K562 (cell line): Measurements from ENCODE around the gene CACNB1. TPM values are rescaled to one million over a fixed set of nuclear protein-coding genes. Genes with fewer than 3 reads are reported as not detected.

Experiments
- ATAC-seq: fragments of 200-7000 bp; cut with Tn5 transposase; 3 replicates; pipeline ENCODE4 v1.9.1; 2020; ENCODE audit warnings: moderate library complexity
- BruUV-seq: library from RNA; stranded (reverse); fragments of 400-500 nt; replicated peaks from 2 replicates; lab custom pipeline; 2021; lab: Mats Ljungman, UMichigan
- CTCF ChIA-PET: fragments of 300-600 bp; formaldehyde crosslinking; extraction: SDS; loops from one replicate; lab custom pipeline; 2021; ENCODE audit warnings: low intra/inter-chr PET ratio; lab: Yijun Ruan, JAX
- POLR2A ChIA-PET: fragments of 300-600, 350-650 bp; sonication (Branson Sonifier 250); formaldehyde crosslinking; extraction: SDS; loops from one replicate; lab custom pipeline; 2021; ENCODE audit warnings: antibody characterized with exemption, inconsistent platforms; lab: Yijun Ruan, JAX
- DNase-seq, 4 experiments: peaks; one replicate each; pipeline versions ENCODE4 v3.0.0 to v3.0.0-alpha.2; 2011 to 2018; ENCODE audit warnings: low spot score in 3 of 4, mixed read lengths in 3 of 4; ENCODE audit errors: extremely low read depth in 1 of 4
- FAIRE-seq: peaks from 2 replicates; lab custom pipeline; 2011; peaks lifted over from hg19 to GRCh38; lab: Jason Lieb, UNC
- H2AFZ ChIP-seq: 2 replicates; pipeline ENCODE4 v1.6.0; 2011; ENCODE audit warnings: low read depth, low read length, control low read depth, inconsistent platforms
- H3K27ac ChIP-seq: fragments of 200-600 bp; 3 replicates; pipeline ENCODE4 v1.8.0; 2011; ENCODE audit warnings: low read depth, mild to moderate bottlenecking, control low read depth, inconsistent platforms, low read length, moderate library complexity, mixed read lengths; ENCODE audit errors: extremely low read depth
- H3K27me3 ChIP-seq, 2 experiments: fragments of 300-600 bp in 1 of 2; 2 replicates in 1 of 2; 3 replicates in 1 of 2; pipeline versions ENCODE4 v1.6.0 to v1.8.0; 2011; ENCODE audit warnings: inconsistent platforms in 2 of 2, low read length in 2 of 2, mild to moderate bottlenecking in 1 of 2, mixed read lengths in 1 of 2, moderate library complexity in 1 of 2; ENCODE audit not compliant: control insufficient read depth in 2 of 2, insufficient read depth in 2 of 2
- H3K36me3 ChIP-seq: fragments of 300-600 bp; 3 replicates; pipeline ENCODE4 v1.8.0; 2011; ENCODE audit warnings: mild to moderate bottlenecking, low read length, inconsistent platforms; ENCODE audit not compliant: control insufficient read depth, insufficient read depth
- H3K4me1 ChIP-seq, 2 experiments: fragments of 200-600 bp in 1 of 2; replicated peaks in 1 of 2; 2 replicates in 1 of 2; 3 replicates in 1 of 2; pipeline versions ENCODE4 v1.5.1 to v1.8.0; 2011; ENCODE audit warnings: inconsistent platforms in 2 of 2, low read length in 2 of 2, mild to moderate bottlenecking in 1 of 2, mixed read lengths in 1 of 2, moderate library complexity in 1 of 2; ENCODE audit not compliant: control insufficient read depth in 2 of 2, insufficient read depth in 2 of 2
- H3K4me2 ChIP-seq: 2 replicates; pipeline ENCODE4 v1.6.1; 2011; ENCODE audit warnings: low read length, control low read depth, inconsistent platforms, mixed read lengths; ENCODE audit not compliant: insufficient read depth
- H3K4me3 ChIP-seq: fragments of 200-600 bp; sonication (generic), shearing (Covaris generic); 2 replicates; pipeline ENCODE4 v1.5.1; 2016; ENCODE audit warnings: control low read depth, inconsistent platforms
- H3K79me2 ChIP-seq: fragments of 200-600 bp; 3 replicates; pipeline ENCODE4 v1.8.0; 2011; ENCODE audit warnings: low read length, inconsistent platforms; ENCODE audit not compliant: control insufficient read depth, insufficient read depth
- H3K9ac ChIP-seq, 2 experiments: 2 replicates each; pipeline versions ENCODE4 v1.6.0 to v1.6.1; 2011; ENCODE audit warnings: low read depth in 2 of 2, low read length in 2 of 2, control low read depth in 1 of 2, inconsistent platforms in 1 of 2, mild to moderate bottlenecking in 1 of 2, mixed read lengths in 1 of 2; ENCODE audit not compliant: insufficient read depth in 1 of 2
- H3K9me1 ChIP-seq: one replicate; pipeline ENCODE4 v1.6.0; 2011; ENCODE audit warnings: inconsistent platforms, mild to moderate bottlenecking, low read length, moderate library complexity; ENCODE audit not compliant: control insufficient read depth, insufficient read depth
- H3K9me3 ChIP-seq: replicated peaks from 2 replicates; pipeline ENCODE4 v1.5.1; 2011; ENCODE audit warnings: low read depth, low read length, inconsistent platforms; ENCODE audit not compliant: control insufficient read depth, insufficient read depth
- H4K20me1 ChIP-seq: replicated peaks from 2 replicates; pipeline ENCODE4 v1.6.1; 2011; ENCODE audit warnings: low read length, inconsistent platforms, mixed read lengths; ENCODE audit not compliant: control insufficient read depth, insufficient read depth
- CBX3 ChIP-seq, 2 experiments: IDR thresholded peaks; 1 replicate in 1 of 2; 2 replicates in 1 of 2; pipeline ENCODE4 v1.6.1; 2012; ENCODE audit warnings: inconsistent platforms in 2 of 2, low read length in 2 of 2, borderline replicate concordance in 1 of 2, control low read depth in 1 of 2
- CUX1 ChIP-seq: fragments of 200-800 bp; sonication (Bioruptor generic); IDR thresholded peaks from 2 replicates; pipeline ENCODE4 v1.6.1; 2016; ENCODE audit warnings: missing genetic modification characterization, missing compliant biosample characterization
- E2F6 ChIP-seq, 2 experiments: IDR thresholded peaks; 2 replicates each; pipeline ENCODE4 v1.6.1; 2011; ENCODE audit warnings: borderline replicate concordance in 1 of 2, control low read depth in 1 of 2, low read depth in 1 of 2, low read length in 1 of 2, mild to moderate bottlenecking in 1 of 2, mixed read lengths in 1 of 2, moderate library complexity in 1 of 2; ENCODE audit not compliant: insufficient read depth in 1 of 2, insufficient read length in 1 of 2, poor library complexity in 1 of 2, severe bottlenecking in 1 of 2; ENCODE audit errors: extremely low read depth in 1 of 2
- GABPA ChIP-seq: fragments of 200-800 bp; sonication (Bioruptor generic); conservative IDR thresholded peaks from 2 replicates; pipeline ENCODE4 v1.6.1; 2016; ENCODE audit warnings: low read depth, missing genetic modification characterization, missing compliant biosample characterization
- NFIC ChIP-seq: fragments of 450-650 bp; IDR thresholded peaks from 2 replicates; pipeline ENCODE4 v1.6.1; 2017; ENCODE audit warnings: mild to moderate bottlenecking, inconsistent platforms
- NFIX ChIP-seq: fragments of 250-450 bp; sonication (Bioruptor Pico); IDR thresholded peaks from 2 replicates; pipeline ENCODE4 v1.4.0; 2020; ENCODE audit warnings: low read depth, mild to moderate bottlenecking, moderate library complexity
- POLR2G ChIP-seq: fragments of 200-400 bp; formaldehyde crosslinking; IDR thresholded peaks from 2 replicates; pipeline ENCODE4 v1.6.1; 2017; ENCODE audit warnings: low read depth, mild to moderate bottlenecking, antibody characterized with exemption, low read length, moderate library complexity
- SFPQ ChIP-seq: fragments of 200-400 bp; formaldehyde crosslinking; IDR thresholded peaks from 2 replicates; pipeline ENCODE4 v1.6.1; 2017; ENCODE audit warnings: mild to moderate bottlenecking, low read depth, low read length, moderate library complexity
- SNIP1 ChIP-seq: fragments of 450-650 bp; IDR thresholded peaks from 2 replicates; pipeline ENCODE4 v1.7.1; 2017; ENCODE audit warnings: low read depth, mild to moderate bottlenecking
- STAT5B ChIP-seq: fragments of 250-450 bp; sonication (Bioruptor Pico); IDR thresholded peaks from 2 replicates; pipeline ENCODE4 v1.8.0; 2021; ENCODE audit warnings: mild to moderate bottlenecking, inconsistent platforms
- ZKSCAN1 ChIP-seq: fragments of 150-350 bp; IDR thresholded peaks from 2 replicates; pipeline ENCODE4 v1.6.1; 2016; ENCODE audit warnings: low read depth, low read length
- ZNF668 ChIP-seq: fragments of 250-450 bp; sonication (Bioruptor Pico); IDR thresholded peaks from 2 replicates; pipeline ENCODE4 v1.8.0; 2022; ENCODE audit warnings: mild to moderate bottlenecking, inconsistent platforms
- ZNF75A ChIP-seq: fragments of 450-650 bp; formaldehyde crosslinking; IDR thresholded peaks from 2 replicates; pipeline ENCODE4 v1.4.0; 2020; ENCODE audit warnings: mild to moderate bottlenecking
- WGBS: fragments of 100-300 bp; shearing (Covaris generic); methylation state at CpG from one replicate; pipeline ENCODE4 v1.1.6; 2016; ENCODE audit warnings: low coverage, mixed read lengths; ENCODE audit not compliant: insufficient coverage; ENCODE audit errors: missing lambda C conversion rate; 5-methylcytosine and 5-hydroxymethylcytosine counted together
- in situ Hi-C: fragments of 300-500 bp; cut with MboI; formaldehyde crosslinking; loops from 4 replicates; pipeline ENCODE4 v1.15.0; 2018; ENCODE audit warnings: inconsistent platforms, mixed read lengths
- intact Hi-C: fragments of 100-400 bp; cut with micrococcal nuclease; formaldehyde crosslinking; loops from 2 replicates; pipeline ENCODE4 v1.14.2; 2022
- polyA plus RNA-seq, 8 experiments: library from polyadenylated mRNA; depleted of rRNA in 4 of 8; stranded (reverse) in 5 of 8; unstranded in 3 of 8; fragments of >200 nt; fragmentation: Nextera tagmentation in 2 of 8; fragmentation: Illumina TruSeq in 1 of 8; extraction: Ambion mirVana in 2 of 8; extraction: Trizol in 1 of 8; gene quantifications; 2 replicates each; pipeline versions ENCODE4 v1.2.1 to v1.2.3, GENCODE V29; 2011 to 2014; ENCODE audit warnings: inconsistent platforms in 1 of 8, missing spikeins in 1 of 8
- total RNA-seq, 7 experiments: library from RNA; depleted of rRNA in 6 of 7; stranded (reverse); fragments of >200 nt in 6 of 7; fragmentation: Illumina TruSeq in 2 of 7; extraction: Trizol in 2 of 7; gene quantifications; 2 replicates each; pipeline versions ENCODE4 v1.2.1 to v1.2.3, GENCODE V29; 2011 to 2021; ENCODE audit warnings: low replicate concordance in 1 of 7

Gene CACNB1
- total and polyA plus RNA-seq, 9 of the 15 experiments (the other 6 are each of a cell fraction or from before 2014, with no cell fraction given): 0.08 to 7.4 (median 3.0) TPM

- H4K20me1 ChIP-seq: no peaks in the 10 kb centered on the region; the same call in 1 of the 2 replicates
- no peak for TF ChIP-seq CUX1 (CRISPR knock-in tag)
- peak; percentile 61; the same call in 1 of the 2 replicates for TF ChIP-seq NFIX (CRISPR knock-in tag)
- TF ChIP-seq SFPQ: no peak
- peak; percentile 86 for TF ChIP-seq NFIC
- TF ChIP-seq CBX3 (IDR thresholded peaks at IDR 0.05; ENCODE audit: borderline replicate concordance in 1 of 2, low read length in 2 of 2): no peak
- no peak for TF ChIP-seq POLR2G
- no peak for TF ChIP-seq SNIP1
- TF ChIP-seq ZNF668 (CRISPR knock-in tag): no peak
- no peak for TF ChIP-seq GABPA (tag)
- TF ChIP-seq STAT5B (CRISPR knock-in tag): no peak
- TF ChIP-seq ZNF75A (CRISPR knock-in tag): no peak
- no peak for TF ChIP-seq E2F6 (IDR thresholded peaks at IDR 0.05; ENCODE audit: borderline replicate concordance in 1 of 2, extremely low read depth in 1 of 2, insufficient read depth in 1 of 2, insufficient read length in 1 of 2, low read depth in 1 of 2, low read length in 1 of 2, poor library complexity in 1 of 2, severe bottlenecking in 1 of 2)
- no peak for TF ChIP-seq ZKSCAN1
- H3K9ac ChIP-seq: no peak overlapping the region
- DNase-seq (no peak), ATAC-seq (no peak), FAIRE-seq (no peak)
- in situ Hi-C loops: no loop called here
- no peak overlapping the region for H2AFZ ChIP-seq
- no peaks in the 10 kb centered on the region for H3K9me3 ChIP-seq
- H3K27ac ChIP-seq: no peak overlapping the region
- H3K79me2 ChIP-seq: no peaks in the 10 kb centered on the region
- no peaks in the 10 kb centered on the region for H3K9me1 ChIP-seq
- H3K27me3 ChIP-seq: no peaks in the 10 kb centered on the region
- intact Hi-C loops: no loop called here
- H3K4me1 ChIP-seq: peaks cover 0 to 10% of the 10 kb centered on the region in 2 experiments; a peak in 4 of 5 replicates
- peaks cover 31% of the 10 kb centered on the region; the same call in 2 of the 3 replicates for H3K36me3 ChIP-seq
- POLR2A ChIA-PET: interaction anchor here (0.6 kb wide), 1 partner anchor 11 kb away, joined by 4 read pairs; no protein-coding TSS in a partner anchor
- no TSS peak for BruUV-seq
- CTCF ChIA-PET: no interaction called here
- 73% methylated on average over 5 of the region's 5 CpGs for WGBS
- H3K4me2 ChIP-seq: no peak overlapping the region
- no peak overlapping the region for H3K4me3 ChIP-seq
Measured at GRCh38 chr17:39181303-39181702, 16.2 kb downstream of the CACNB1 start.
